Measurements from ENCODE around the gene RELN.

The RELN gene

DNA sequence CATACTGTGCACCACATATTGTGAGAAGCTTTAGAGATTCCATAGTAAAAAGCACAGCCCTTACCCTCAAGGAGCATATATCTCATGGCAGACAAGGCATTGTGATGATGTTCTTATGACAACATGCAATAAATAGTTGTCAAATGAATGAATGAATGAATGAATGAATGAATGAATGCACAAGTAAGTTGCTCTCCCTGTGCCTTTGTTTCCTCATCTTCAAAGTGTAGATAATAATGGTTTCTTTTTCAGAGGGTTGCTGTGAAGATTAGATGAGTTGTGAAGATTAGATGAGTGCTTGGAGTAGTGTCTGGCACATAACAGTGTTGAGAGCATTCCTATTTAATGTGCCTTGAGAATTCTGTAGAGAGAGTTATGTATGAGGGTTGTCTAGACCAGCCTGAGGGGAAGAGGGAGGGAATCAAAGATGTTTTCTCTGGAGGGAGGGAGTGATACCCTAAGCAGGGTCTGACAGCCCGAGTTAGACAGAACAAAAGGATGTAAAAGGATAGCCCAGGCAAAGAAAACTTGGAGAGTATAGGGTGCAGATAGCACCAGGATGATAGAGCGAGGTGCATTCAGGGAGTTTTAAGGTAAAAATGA, 217.2 kb downstream of the RELN start:
- no peaks in the 10 kb centered on the region for H3K36me3 ChIP-seq (ENCODE audit: control insufficient read depth in 2 of 2, insufficient read depth in 1 of 2, low read length in 2 of 2)
- ChIA-PET CTCF (interaction anchor here (0.7 to 0.9 kb wide), 2 partner anchors 92 to 198 kb away, joined by 3 to 4 read pairs; no protein-coding TSS in a partner anchor), POLR2A (no interaction called here)
- no peak overlapping the region for H3K27ac ChIP-seq (ENCODE audit: extremely low read depth, low read depth, low read length)
- no peak for TF ChIP-seq ZNF561 (tag by site-specific recombination; IDR thresholded peaks at IDR 0.05; ENCODE audit: borderline replicate concordance)
- TF ChIP-seq ZNF416 (tag by site-specific recombination; IDR thresholded peaks at IDR 0.05), result no peak
- TF ChIP-seq, protein P1, sequence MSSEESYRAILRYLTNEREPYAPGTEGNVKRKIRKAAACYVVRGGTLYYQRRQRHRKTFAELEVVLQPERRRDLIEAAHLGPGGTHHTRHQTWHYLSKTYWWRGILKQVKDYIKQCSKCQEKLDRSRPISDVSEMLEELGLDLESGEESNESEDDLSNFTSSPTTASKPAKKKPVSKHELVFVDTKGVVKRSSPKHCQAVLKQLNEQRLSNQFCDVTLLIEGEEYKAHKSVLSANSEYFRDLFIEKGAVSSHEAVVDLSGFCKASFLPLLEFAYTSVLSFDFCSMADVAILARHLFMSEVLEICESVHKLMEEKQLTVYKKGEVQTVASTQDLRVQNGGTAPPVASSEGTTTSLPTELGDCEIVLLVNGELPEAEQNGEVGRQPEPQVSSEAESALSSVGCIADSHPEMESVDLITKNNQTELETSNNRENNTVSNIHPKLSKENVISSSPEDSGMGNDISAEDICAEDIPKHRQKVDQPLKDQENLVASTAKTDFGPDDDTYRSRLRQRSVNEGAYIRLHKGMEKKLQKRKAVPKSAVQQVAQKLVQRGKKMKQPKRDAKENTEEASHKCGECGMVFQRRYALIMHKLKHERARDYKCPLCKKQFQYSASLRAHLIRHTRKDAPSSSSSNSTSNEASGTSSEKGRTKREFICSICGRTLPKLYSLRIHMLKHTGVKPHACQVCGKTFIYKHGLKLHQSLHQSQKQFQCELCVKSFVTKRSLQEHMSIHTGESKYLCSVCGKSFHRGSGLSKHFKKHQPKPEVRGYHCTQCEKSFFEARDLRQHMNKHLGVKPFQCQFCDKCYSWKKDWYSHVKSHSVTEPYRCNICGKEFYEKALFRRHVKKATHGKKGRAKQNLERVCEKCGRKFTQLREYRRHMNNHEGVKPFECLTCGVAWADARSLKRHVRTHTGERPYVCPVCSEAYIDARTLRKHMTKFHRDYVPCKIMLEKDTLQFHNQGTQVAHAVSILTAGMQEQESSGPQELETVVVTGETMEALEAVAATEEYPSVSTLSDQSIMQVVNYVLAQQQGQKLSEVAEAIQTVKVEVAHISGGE (tag by site-specific recombination; conservative IDR thresholded peaks at IDR 0.05; ENCODE audit: low read depth), result no peak
- TF ChIP-seq ZNF335 (tag by site-specific recombination; conservative IDR thresholded peaks at IDR 0.05), result no peak
- TF ChIP-seq ZNF19 (tag by site-specific recombination; IDR thresholded peaks at IDR 0.05; ENCODE audit: low read depth), result no peak
- no peak for TF ChIP-seq HOXC10 (CRISPR knock-in tag; IDR thresholded peaks at IDR 0.05)
- TF ChIP-seq, protein P2, sequence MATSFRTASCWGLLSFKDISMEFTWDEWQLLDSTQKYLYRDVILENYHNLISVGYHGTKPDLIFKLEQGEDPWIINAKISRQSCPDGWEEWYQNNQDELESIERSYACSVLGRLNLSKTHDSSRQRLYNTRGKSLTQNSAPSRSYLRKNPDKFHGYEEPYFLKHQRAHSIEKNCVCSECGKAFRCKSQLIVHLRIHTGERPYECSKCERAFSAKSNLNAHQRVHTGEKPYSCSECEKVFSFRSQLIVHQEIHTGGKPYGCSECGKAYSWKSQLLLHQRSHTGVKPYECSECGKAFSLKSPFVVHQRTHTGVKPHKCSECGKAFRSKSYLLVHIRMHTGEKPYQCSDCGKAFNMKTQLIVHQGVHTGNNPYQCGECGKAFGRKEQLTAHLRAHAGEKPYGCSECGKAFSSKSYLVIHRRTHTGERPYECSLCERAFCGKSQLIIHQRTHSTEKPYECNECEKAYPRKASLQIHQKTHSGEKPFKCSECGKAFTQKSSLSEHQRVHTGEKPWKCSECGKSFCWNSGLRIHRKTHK (tag by site-specific recombination; IDR thresholded peaks at IDR 0.05), result no peak
- TF ChIP-seq ZNF629 (tag by site-specific recombination; IDR thresholded peaks at IDR 0.05), result no peak
- no peak for TF ChIP-seq ZFP3 (tag by site-specific recombination; IDR thresholded peaks at IDR 0.05; ENCODE audit: low read depth)
- no peaks in the 10 kb centered on the region for H3K4me1 ChIP-seq (ENCODE audit: control insufficient read depth, insufficient read depth, low read length)
- H3K9me3 ChIP-seq (ENCODE audit: control insufficient read depth, insufficient read depth, low read depth, low read length), result no peaks in the 10 kb centered on the region
- H3K4me3 ChIP-seq (ENCODE audit: low read depth, low read length), result no peak overlapping the region

DNA sequence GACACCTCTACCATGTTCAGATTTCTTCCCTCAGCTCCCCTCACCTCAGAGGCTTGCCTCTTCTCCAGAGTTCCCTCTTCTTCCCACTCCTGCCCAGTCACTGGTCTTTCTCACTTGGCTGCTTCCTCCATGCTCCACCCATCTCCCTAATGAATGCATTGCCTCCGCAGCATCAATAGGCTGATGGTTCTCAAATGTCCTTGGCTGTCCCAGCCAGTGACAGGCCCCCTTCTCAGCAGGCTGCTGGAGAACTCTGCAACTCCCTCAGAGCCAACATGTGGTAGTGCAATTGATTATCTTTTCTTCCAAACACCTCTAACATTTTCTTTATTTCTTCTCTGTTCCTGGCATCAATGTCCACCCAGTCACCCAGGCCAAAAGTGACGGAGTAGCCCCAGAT, 218.2 kb downstream of the RELN start:
- no peak for TF ChIP-seq ZNF391 (tag by site-specific recombination; IDR thresholded peaks at IDR 0.05; ENCODE audit: borderline replicate concordance, low read depth)
- no peak for TF ChIP-seq ZIC2 (tag by site-specific recombination; IDR thresholded peaks at IDR 0.05)
- TF ChIP-seq ZNF658 (tag by site-specific recombination; IDR thresholded peaks at IDR 0.05), result no peak
- no peak for TF ChIP-seq HOXA7 (CRISPR knock-in tag; IDR thresholded peaks at IDR 0.05; ENCODE audit: borderline replicate concordance)
- TF ChIP-seq ZNF292 (tag by site-specific recombination; IDR thresholded peaks at IDR 0.05; ENCODE audit: borderline replicate concordance, low read depth), result no peak
- TF ChIP-seq, protein P3, sequence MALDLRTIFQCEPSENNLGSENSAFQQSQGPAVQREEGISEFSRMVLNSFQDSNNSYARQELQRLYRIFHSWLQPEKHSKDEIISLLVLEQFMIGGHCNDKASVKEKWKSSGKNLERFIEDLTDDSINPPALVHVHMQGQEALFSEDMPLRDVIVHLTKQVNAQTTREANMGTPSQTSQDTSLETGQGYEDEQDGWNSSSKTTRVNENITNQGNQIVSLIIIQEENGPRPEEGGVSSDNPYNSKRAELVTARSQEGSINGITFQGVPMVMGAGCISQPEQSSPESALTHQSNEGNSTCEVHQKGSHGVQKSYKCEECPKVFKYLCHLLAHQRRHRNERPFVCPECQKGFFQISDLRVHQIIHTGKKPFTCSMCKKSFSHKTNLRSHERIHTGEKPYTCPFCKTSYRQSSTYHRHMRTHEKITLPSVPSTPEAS (tag by site-specific recombination; IDR thresholded peaks at IDR 0.05), result no peak
- TF ChIP-seq, protein P4, sequence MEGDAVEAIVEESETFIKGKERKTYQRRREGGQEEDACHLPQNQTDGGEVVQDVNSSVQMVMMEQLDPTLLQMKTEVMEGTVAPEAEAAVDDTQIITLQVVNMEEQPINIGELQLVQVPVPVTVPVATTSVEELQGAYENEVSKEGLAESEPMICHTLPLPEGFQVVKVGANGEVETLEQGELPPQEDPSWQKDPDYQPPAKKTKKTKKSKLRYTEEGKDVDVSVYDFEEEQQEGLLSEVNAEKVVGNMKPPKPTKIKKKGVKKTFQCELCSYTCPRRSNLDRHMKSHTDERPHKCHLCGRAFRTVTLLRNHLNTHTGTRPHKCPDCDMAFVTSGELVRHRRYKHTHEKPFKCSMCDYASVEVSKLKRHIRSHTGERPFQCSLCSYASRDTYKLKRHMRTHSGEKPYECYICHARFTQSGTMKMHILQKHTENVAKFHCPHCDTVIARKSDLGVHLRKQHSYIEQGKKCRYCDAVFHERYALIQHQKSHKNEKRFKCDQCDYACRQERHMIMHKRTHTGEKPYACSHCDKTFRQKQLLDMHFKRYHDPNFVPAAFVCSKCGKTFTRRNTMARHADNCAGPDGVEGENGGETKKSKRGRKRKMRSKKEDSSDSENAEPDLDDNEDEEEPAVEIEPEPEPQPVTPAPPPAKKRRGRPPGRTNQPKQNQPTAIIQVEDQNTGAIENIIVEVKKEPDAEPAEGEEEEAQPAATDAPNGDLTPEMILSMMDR (tag by site-specific recombination; IDR thresholded peaks at IDR 0.05), result no peak
- no peak for TF ChIP-seq OVOL3 (tag by site-specific recombination; IDR thresholded peaks at IDR 0.05)
- no peak for TF ChIP-seq ZNF157 (tag by site-specific recombination; IDR thresholded peaks at IDR 0.05)
- no peak for TF ChIP-seq SALL2 (tag by site-specific recombination; IDR thresholded peaks at IDR 0.05; ENCODE audit: borderline replicate concordance)
- Histone ChIP-seq H3K9me3 (ENCODE audit: control insufficient read depth, insufficient read depth, low read depth, low read length) (no peaks in the 10 kb centered on the region), H3K27ac (ENCODE audit: extremely low read depth, low read depth, low read length) (no peak overlapping the region), H3K36me3 (ENCODE audit: control insufficient read depth in 2 of 2, insufficient read depth in 1 of 2, low read length in 2 of 2) (no peaks in the 10 kb centered on the region), H3K4me1 (ENCODE audit: control insufficient read depth, insufficient read depth, low read length) (no peaks in the 10 kb centered on the region), H3K4me3 (ENCODE audit: low read depth, low read length) (no peak overlapping the region)
- ChIA-PET CTCF (interaction anchor here (0.6 kb wide), 1 partner anchor 14 kb away, joined by 3 read pairs; no protein-coding TSS in a partner anchor), POLR2A (no interaction called here)

Measured in HEK293 (cell line).